HepG2 (cell line): Measurements from ENCODE around the gene SMG7. TPM values are rescaled to one million over a fixed set of nuclear protein-coding genes. Genes with fewer than 3 reads are reported as not detected.

Experiments used
- ATAC-seq: fragments of 200-7000 bp; cut with Tn5 transposase; 3 replicates; pipeline ENCODE4 v1.9.1; 2020; ENCODE audit warnings: mild to moderate bottlenecking, moderate library complexity
- BruUV-seq: library from RNA; stranded (reverse); fragments of 400-500 nt; replicated peaks from 2 replicates; lab custom pipeline; 2021; lab: Mats Ljungman, UMichigan
- CTCF ChIA-PET: fragments of 300-600 bp; formaldehyde crosslinking; extraction: SDS; loops from one replicate; lab custom pipeline; 2021; ENCODE audit warnings: low total read pairs, inconsistent platforms, low intra/inter-chr PET ratio; lab: Yijun Ruan, JAX
- POLR2A ChIA-PET: fragments of 350-600 bp; sonication (Branson Sonifier 250); formaldehyde crosslinking; loops from one replicate; lab custom pipeline; 2020; ENCODE audit warnings: antibody characterized with exemption, inconsistent platforms; lab: Yijun Ruan, JAX
- DNase-seq: peaks from one replicate; pipeline ENCODE4 v3.0.0-alpha.2; 2015; ENCODE audit warnings: low spot score
- FAIRE-seq: peaks from 3 replicates; lab custom pipeline; 2011; peaks lifted over from hg19 to GRCh38; lab: Jason Lieb, UNC
- H2AFZ ChIP-seq: one replicate; pipeline ENCODE4 v1.6.1; 2011; ENCODE audit warnings: low read length, inconsistent platforms
- H3K27ac ChIP-seq: fragments of 300-600 bp; 3 replicates; pipeline ENCODE4 v1.8.0; 2011; ENCODE audit warnings: mixed run types, mild to moderate bottlenecking, mixed read lengths, low read length, inconsistent platforms; ENCODE audit not compliant: insufficient read depth; ENCODE audit errors: extremely low read length
- H3K27me3 ChIP-seq, 2 experiments: fragments of 200-600 bp in 1 of 2; 2 replicates in 1 of 2; 3 replicates in 1 of 2; pipeline versions ENCODE4 v1.6.0 to v1.8.0; 2011; ENCODE audit warnings: low read length in 2 of 2, mild to moderate bottlenecking in 2 of 2, moderate library complexity in 2 of 2, inconsistent platforms in 1 of 2; ENCODE audit not compliant: insufficient read depth in 2 of 2, control insufficient read depth in 1 of 2
- H3K36me3 ChIP-seq, 2 experiments: fragments of 200-600 bp in 1 of 2; replicated peaks in 1 of 2; 2 replicates in 1 of 2; 3 replicates in 1 of 2; pipeline versions ENCODE4 v1.5.1 to v1.8.0; 2011; ENCODE audit warnings: low read length in 2 of 2, inconsistent platforms in 1 of 2; ENCODE audit not compliant: insufficient read depth in 2 of 2, control insufficient read depth in 1 of 2
- H3K4me1 ChIP-seq: 2 replicates; pipeline ENCODE4 v1.5.1; 2012; ENCODE audit warnings: low read length, inconsistent platforms; ENCODE audit not compliant: insufficient read depth
- H3K4me2 ChIP-seq: 2 replicates; pipeline ENCODE4 v1.6.0; 2011; ENCODE audit warnings: low read depth, low read length, inconsistent platforms
- H3K4me3 ChIP-seq, 3 experiments: fragments of 200-600 bp in 1 of 3; sonication (generic), shearing (Covaris generic) in 1 of 3; replicated peaks in 1 of 3; 2 replicates each; pipeline ENCODE4 v1.5.1; 2011 to 2016; ENCODE audit warnings: low read length in 3 of 3, inconsistent platforms in 2 of 3, low read depth in 2 of 3, mild to moderate bottlenecking in 2 of 3, control low read depth in 1 of 3, mixed read lengths in 1 of 3; ENCODE audit not compliant: insufficient read depth in 1 of 3
- H3K79me2 ChIP-seq: one replicate; pipeline ENCODE4 v1.6.1; 2011; ENCODE audit warnings: low read length, inconsistent platforms; ENCODE audit not compliant: insufficient read depth
- H3K9ac ChIP-seq: 2 replicates; pipeline ENCODE4 v1.6.0; 2011; ENCODE audit warnings: mild to moderate bottlenecking, low read depth, low read length, inconsistent platforms; ENCODE audit not compliant: insufficient read depth
- H3K9me3 ChIP-seq: 2 replicates; pipeline ENCODE4 v1.5.1; 2012; ENCODE audit warnings: mild to moderate bottlenecking, low read length
- H4K20me1 ChIP-seq: 2 replicates; pipeline ENCODE4 v1.6.0; 2011; ENCODE audit warnings: inconsistent platforms, mild to moderate bottlenecking, low read length, moderate library complexity; ENCODE audit not compliant: insufficient read depth
- ATF1 ChIP-seq: IDR thresholded peaks from 2 replicates; pipeline ENCODE4 v1.6.1; 2016; ENCODE audit warnings: mild to moderate bottlenecking, control low read depth
- ATRX ChIP-seq: sonication (generic); formaldehyde crosslinking; IDR thresholded peaks from 2 replicates; pipeline ENCODE4 v1.4.0; 2020; ENCODE audit warnings: missing genetic modification reagents, borderline replicate concordance
- BHLHE40 ChIP-seq: IDR thresholded peaks from 2 replicates; pipeline ENCODE4 v1.6.1; 2011; ENCODE audit warnings: low read length, improper control_type of control experiment
- ERF ChIP-seq: IDR thresholded peaks from 2 replicates; pipeline ENCODE4 v1.6.1; 2018; ENCODE audit warnings: missing biosample characterization, missing genetic modification reagents
- HMG20A ChIP-seq: IDR thresholded peaks from 2 replicates; pipeline ENCODE4 v1.6.1; 2016; ENCODE audit warnings: borderline replicate concordance
- NFIB ChIP-seq: sonication (generic); formaldehyde crosslinking; IDR thresholded peaks from 2 replicates; pipeline ENCODE4 v1.9.0; 2021; ENCODE audit warnings: missing genetic modification reagents, mild to moderate bottlenecking, borderline replicate concordance
- SIX1 ChIP-seq: sonication (generic); formaldehyde crosslinking; IDR thresholded peaks from 2 replicates; pipeline ENCODE4 v1.4.0; 2020; ENCODE audit warnings: missing genetic modification reagents, borderline replicate concordance
- ZFP36 ChIP-seq: fragments of 150-350 bp; IDR thresholded peaks from 2 replicates; pipeline ENCODE4 v1.6.1; 2018; ENCODE audit warnings: borderline replicate concordance, low read length, low read depth; ENCODE audit not compliant: partially characterized antibody
- ZNF274 ChIP-seq: sonication (generic); formaldehyde crosslinking; IDR thresholded peaks from 2 replicates; pipeline ENCODE4 v1.5.1; 2020; ENCODE audit warnings: mild to moderate bottlenecking, missing genetic modification reagents
- ZNF337 ChIP-seq: sonication (generic); formaldehyde crosslinking; IDR thresholded peaks from 2 replicates; pipeline ENCODE4 v1.5.1; 2020; ENCODE audit warnings: missing genetic modification reagents, low read depth, mild to moderate bottlenecking, borderline replicate concordance
- WGBS: methylation state at CpG from one replicate; pipeline ENCODE4 v1.1.6; 2017; ENCODE audit warnings: low lambda C conversion rate; 5-methylcytosine and 5-hydroxymethylcytosine counted together
- in situ Hi-C: cut with HindIII; loops from 2 replicates; pipeline ENCODE4 v1.10.0; 2017; ENCODE audit warnings: low pct_unique_long_range_greater_than_20kb; ENCODE audit not compliant: extremely low pct_ligation_motif_present
- intact Hi-C: fragments of 100-400 bp; cut with micrococcal nuclease; formaldehyde crosslinking; loops from one replicate; pipeline ENCODE4 v1.10.0; 2022; ENCODE audit not compliant: unreplicated experiment
- polyA plus RNA-seq, 8 experiments: library from polyadenylated mRNA; depleted of rRNA in 3 of 8; stranded (reverse) in 7 of 8; unstranded in 1 of 8; fragments of >200 nt; fragmentation: Illumina TruSeq in 4 of 8; extraction: Trizol in 4 of 8; gene quantifications; 2 replicates each; pipeline versions ENCODE4 v1.2.1 to v1.2.3, GENCODE V29; 2011 to 2016; ENCODE audit warnings: low read depth in 4 of 8, missing spikeins in 1 of 8, mixed read lengths in 1 of 8; ENCODE audit not compliant: insufficient read depth in 1 of 8
- total RNA-seq, 5 experiments: library from RNA; depleted of rRNA; stranded (reverse); fragments of >200 nt; fragmentation: Illumina TruSeq; extraction: Trizol; gene quantifications; 2 replicates each; pipeline ENCODE4 v1.2.3, GENCODE V29; 2016; ENCODE audit warnings: low read depth in 1 of 5
- TF ChIP-seq, protein P1 (sequence below): sonication (generic); formaldehyde crosslinking; IDR thresholded peaks from 2 replicates; pipeline ENCODE4 v1.8.0; 2022; ENCODE audit warnings: mild to moderate bottlenecking, missing genetic modification reagents, moderate library complexity
- TF ChIP-seq, protein P2 (sequence below): sonication (generic); formaldehyde crosslinking; IDR thresholded peaks from 2 replicates; pipeline ENCODE4 v1.8.0; 2022; ENCODE audit warnings: missing genetic modification reagents, low read depth, mild to moderate bottlenecking, borderline replicate concordance
- TF ChIP-seq, protein P3 (sequence below): sonication (generic); formaldehyde crosslinking; IDR thresholded peaks from 2 replicates; pipeline ENCODE4 v1.5.0; 2020; ENCODE audit warnings: missing genetic modification reagents, mild to moderate bottlenecking, borderline replicate concordance
- TF ChIP-seq, protein P4 (sequence below): sonication (generic); formaldehyde crosslinking; IDR thresholded peaks from 2 replicates; pipeline ENCODE4 v1.5.0; 2020; ENCODE audit warnings: mild to moderate bottlenecking, missing genetic modification reagents, borderline replicate concordance

The SMG7 gene
- total and polyA plus RNA-seq, 2 of the 13 experiments (the other 11 are each of a cell fraction or from before 2014, with no cell fraction given) = 14.9 to 27.9 TPM

DNA sequence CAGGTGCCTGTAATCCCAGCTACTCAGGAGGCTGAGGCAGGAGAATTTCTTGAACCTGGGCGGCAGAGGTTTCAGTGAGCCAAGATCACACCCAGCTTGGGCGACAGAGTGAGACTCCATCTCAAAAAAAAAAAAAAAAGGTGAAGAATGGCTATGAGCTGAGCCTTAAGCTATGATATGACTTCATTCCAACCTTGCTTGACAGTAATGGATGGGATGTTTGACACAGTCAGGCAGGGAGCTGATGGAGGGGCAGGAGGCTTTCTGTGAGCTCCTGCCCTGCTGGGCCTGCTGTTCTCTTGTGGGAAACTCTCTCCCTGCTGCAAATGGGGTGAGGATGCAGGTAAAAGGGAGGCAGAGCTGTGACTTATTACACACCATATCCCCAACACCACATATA, 90.4 kb downstream of the SMG7 start (continued):
- TF ChIP-seq, protein P1, sequence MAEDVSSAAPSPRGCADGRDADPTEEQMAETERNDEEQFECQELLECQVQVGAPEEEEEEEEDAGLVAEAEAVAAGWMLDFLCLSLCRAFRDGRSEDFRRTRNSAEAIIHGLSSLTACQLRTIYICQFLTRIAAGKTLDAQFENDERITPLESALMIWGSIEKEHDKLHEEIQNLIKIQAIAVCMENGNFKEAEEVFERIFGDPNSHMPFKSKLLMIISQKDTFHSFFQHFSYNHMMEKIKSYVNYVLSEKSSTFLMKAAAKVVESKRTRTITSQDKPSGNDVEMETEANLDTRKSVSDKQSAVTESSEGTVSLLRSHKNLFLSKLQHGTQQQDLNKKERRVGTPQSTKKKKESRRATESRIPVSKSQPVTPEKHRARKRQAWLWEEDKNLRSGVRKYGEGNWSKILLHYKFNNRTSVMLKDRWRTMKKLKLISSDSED (CRISPR knock-in tag) = no peak
- TF ChIP-seq, all 625 proteins: peak for 0

DNA sequence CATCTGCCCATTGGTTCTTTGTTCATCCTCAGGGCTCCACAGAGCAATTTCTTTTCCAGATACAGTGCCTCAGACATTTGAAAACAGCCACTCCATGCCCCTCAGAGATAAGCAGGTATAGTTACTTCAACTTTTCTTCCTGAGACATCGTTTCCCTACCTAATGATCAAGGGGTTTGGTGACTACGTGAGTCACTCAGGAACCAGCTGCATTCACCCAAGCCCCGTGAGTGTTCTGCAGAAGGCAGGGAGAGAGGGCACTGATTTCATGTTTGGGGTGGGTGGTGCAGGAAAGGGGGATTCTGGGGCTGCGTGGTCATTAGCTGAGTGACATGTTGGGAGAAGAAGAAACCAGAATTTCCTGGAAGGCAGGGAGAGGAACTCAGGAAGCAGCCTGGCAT, 93.0 kb downstream of the SMG7 start:
- CTCF ChIA-PET = no interaction called here
- H3K4me1 ChIP-seq = peaks cover 22% of the 10 kb centered on the region
- POLR2A ChIA-PET = no interaction called here
- ATAC-seq (no peak), DNase-seq (no peak), FAIRE-seq (no peak)
- WGBS = 61% methylated on average over 4 of the region's 4 CpGs
- intact Hi-C loops (no loop called here), in situ Hi-C loops (loop anchor here (25.0 kb wide), 1 partner anchor 278 kb away; no protein-coding TSS in a partner anchor)
- no peaks in the 10 kb centered on the region for H3K36me3 ChIP-seq
- H3K9me3 ChIP-seq = no peaks in the 10 kb centered on the region
- H3K4me3 ChIP-seq = no peak overlapping the region
- no peak overlapping the region for H2AFZ ChIP-seq
- no peaks in the 10 kb centered on the region for H4K20me1 ChIP-seq
- H3K9ac ChIP-seq = no peak overlapping the region
- no peaks in the 10 kb centered on the region for H3K27me3 ChIP-seq
- H3K27ac ChIP-seq = no peak overlapping the region
- no peaks in the 10 kb centered on the region for H3K79me2 ChIP-seq
- no peak overlapping the region for H3K4me2 ChIP-seq
- no TSS peak for BruUV-seq
- no peak for TF ChIP-seq HMG20A (CRISPR knock-in tag)
- TF ChIP-seq, protein P2, sequence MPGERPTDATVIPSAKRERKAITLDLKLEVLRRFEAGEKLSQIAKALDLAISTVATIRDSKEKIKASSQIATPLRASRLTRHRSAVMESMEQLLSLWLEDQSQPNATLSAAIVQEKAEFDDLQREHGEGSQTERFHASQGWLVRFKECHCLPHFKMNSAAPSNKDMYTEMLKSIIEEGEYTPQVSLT (CRISPR knock-in tag) = no peak
- no peak for TF ChIP-seq ZNF274 (CRISPR knock-in tag)
- no peak for TF ChIP-seq BHLHE40
- TF ChIP-seq ZFP36 = no peak
- TF ChIP-seq ZNF337 (CRISPR knock-in tag) = no peak
- TF ChIP-seq, protein P3, sequence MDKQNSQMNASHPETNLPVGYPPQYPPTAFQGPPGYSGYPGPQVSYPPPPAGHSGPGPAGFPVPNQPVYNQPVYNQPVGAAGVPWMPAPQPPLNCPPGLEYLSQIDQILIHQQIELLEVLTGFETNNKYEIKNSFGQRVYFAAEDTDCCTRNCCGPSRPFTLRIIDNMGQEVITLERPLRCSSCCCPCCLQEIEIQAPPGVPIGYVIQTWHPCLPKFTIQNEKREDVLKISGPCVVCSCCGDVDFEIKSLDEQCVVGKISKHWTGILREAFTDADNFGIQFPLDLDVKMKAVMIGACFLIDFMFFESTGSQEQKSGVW (CRISPR knock-in tag) = no peak
- TF ChIP-seq ATF1 (CRISPR knock-in tag) = no peak
- no peak for TF ChIP-seq SIX1 (CRISPR knock-in tag)
- TF ChIP-seq, protein P4, sequence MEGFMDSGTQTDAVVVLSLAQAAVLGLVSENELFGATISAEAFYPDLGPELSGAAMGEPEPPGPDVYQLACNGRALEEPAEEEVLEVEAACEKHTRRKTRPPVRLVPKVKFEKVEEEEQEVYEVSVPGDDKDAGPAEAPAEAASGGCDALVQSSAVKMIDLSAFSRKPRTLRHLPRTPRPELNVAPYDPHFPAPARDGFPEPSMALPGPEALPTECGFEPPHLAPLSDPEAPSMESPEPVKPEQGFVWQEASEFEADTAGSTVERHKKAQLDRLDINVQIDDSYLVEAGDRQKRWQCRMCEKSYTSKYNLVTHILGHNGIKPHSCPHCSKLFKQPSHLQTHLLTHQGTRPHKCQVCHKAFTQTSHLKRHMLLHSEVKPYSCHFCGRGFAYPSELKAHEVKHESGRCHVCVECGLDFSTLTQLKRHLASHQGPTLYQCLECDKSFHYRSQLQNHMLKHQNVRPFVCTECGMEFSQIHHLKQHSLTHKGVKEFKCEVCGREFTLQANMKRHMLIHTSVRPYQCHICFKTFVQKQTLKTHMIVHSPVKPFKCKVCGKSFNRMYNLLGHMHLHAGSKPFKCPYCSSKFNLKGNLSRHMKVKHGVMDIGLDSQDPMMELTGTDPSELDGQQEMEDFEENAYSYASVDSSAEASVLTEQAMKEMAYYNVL (CRISPR knock-in tag) = no peak
- no peak for TF ChIP-seq ATRX (CRISPR knock-in tag)
- no peak for TF ChIP-seq ERF
- TF ChIP-seq NFIB (CRISPR knock-in tag) = no peak
